Measurements from ENCODE around the gene AHDC1.

AHDC1 gene

GRCh38 chr1:27598295-27598687 is 5.7 kb downstream of the AHDC1 start:
- TF ChIP-seq CTCF (IDR thresholded peaks at IDR 0.05; ENCODE audit: low read depth, low read length, poor library complexity, severe bottlenecking) (no peak), EZH2phosphoT487 (IDR thresholded peaks at IDR 0.05; ENCODE audit: borderline replicate concordance, low read length) (no peak)
- no peaks in the 10 kb centered on the region for H3K9me2 ChIP-seq (replicated peaks; ENCODE audit: control insufficient read depth, low read length)
- H3F3A ChIP-seq (ENCODE audit: control insufficient read depth, insufficient read depth): peaks cover 13% of the 10 kb centered on the region
- no peaks in the 10 kb centered on the region for H3K9me3 ChIP-seq (ENCODE audit: control insufficient read depth, insufficient read depth, low read length)
- peaks cover 26% of the 10 kb centered on the region for H3K79me2 ChIP-seq (ENCODE audit: control insufficient read depth, low read length)
- H3K4me2 ChIP-seq (ENCODE audit: low read length): peak overlapping the region; percentile 79
- peaks cover 63% of the 10 kb centered on the region for H3K4me1 ChIP-seq (ENCODE audit: control insufficient read depth, low read length)
- no peak overlapping the region for H3K4me3 ChIP-seq (ENCODE audit: low read length)
- H3K36me3 ChIP-seq (ENCODE audit: control insufficient read depth, low read length): no peaks in the 10 kb centered on the region
- H3K27ac ChIP-seq (ENCODE audit: low read depth, low read length): no peak overlapping the region
- peaks cover 5% of the 10 kb centered on the region for H4K20me1 ChIP-seq (ENCODE audit: control insufficient read depth, insufficient read depth, low read depth, low read length)
- no peaks in the 10 kb centered on the region for H3K27me3 ChIP-seq (ENCODE audit: control insufficient read depth, low read length)

GRCh38 chr1:27597516-27598294 is 6.2 kb downstream of the AHDC1 start:
- H3K9me2 ChIP-seq (replicated peaks; ENCODE audit: control insufficient read depth, low read length): no peaks in the 10 kb centered on the region
- H3K36me3 ChIP-seq (ENCODE audit: control insufficient read depth, low read length): no peaks in the 10 kb centered on the region
- TF ChIP-seq CTCF (IDR thresholded peaks at IDR 0.05; ENCODE audit: low read depth, low read length, poor library complexity, severe bottlenecking) (no peak), EZH2phosphoT487 (IDR thresholded peaks at IDR 0.05; ENCODE audit: borderline replicate concordance, low read length) (no peak)
- H3K4me3 ChIP-seq (ENCODE audit: low read length): no peak overlapping the region
- H3K79me2 ChIP-seq (ENCODE audit: control insufficient read depth, low read length): peaks cover 25% of the 10 kb centered on the region
- H3K27me3 ChIP-seq (ENCODE audit: control insufficient read depth, low read length): no peaks in the 10 kb centered on the region
- peak overlapping the region; percentile 79 for H3K4me2 ChIP-seq (ENCODE audit: low read length)
- peaks cover 62% of the 10 kb centered on the region for H3K4me1 ChIP-seq (ENCODE audit: control insufficient read depth, low read length)
- H3K27ac ChIP-seq (ENCODE audit: low read depth, low read length): no peak overlapping the region
- peaks cover 13% of the 10 kb centered on the region for H3F3A ChIP-seq (ENCODE audit: control insufficient read depth, insufficient read depth)
- peaks cover 5% of the 10 kb centered on the region for H4K20me1 ChIP-seq (ENCODE audit: control insufficient read depth, insufficient read depth, low read depth, low read length)
- H3K9me3 ChIP-seq (ENCODE audit: control insufficient read depth, insufficient read depth, low read length): no peaks in the 10 kb centered on the region

- no peaks in the 10 kb centered on the region for H3K36me3 ChIP-seq (ENCODE audit: control insufficient read depth, low read length)
- TF ChIP-seq CTCF (IDR thresholded peaks at IDR 0.05; ENCODE audit: low read depth, low read length, poor library complexity, severe bottlenecking) (no peak), EZH2phosphoT487 (IDR thresholded peaks at IDR 0.05; ENCODE audit: borderline replicate concordance, low read length) (no peak)
- peaks cover 20% of the 10 kb centered on the region for H3K79me2 ChIP-seq (ENCODE audit: control insufficient read depth, low read length)
- H3K9me2 ChIP-seq (replicated peaks; ENCODE audit: control insufficient read depth, low read length): no peaks in the 10 kb centered on the region
- peak overlapping the region; percentile 79; the same call in 1 of the 2 replicates for H3K4me2 ChIP-seq (ENCODE audit: low read length)
- H4K20me1 ChIP-seq (ENCODE audit: control insufficient read depth, insufficient read depth, low read depth, low read length): peaks cover 5% of the 10 kb centered on the region
- H3K9me3 ChIP-seq (ENCODE audit: control insufficient read depth, insufficient read depth, low read length): no peaks in the 10 kb centered on the region
- H3K27me3 ChIP-seq (ENCODE audit: control insufficient read depth, low read length): no peaks in the 10 kb centered on the region
- no peak overlapping the region for H3K27ac ChIP-seq (ENCODE audit: low read depth, low read length)
- peaks cover 55% of the 10 kb centered on the region for H3K4me1 ChIP-seq (ENCODE audit: control insufficient read depth, low read length)
- peaks cover 13% of the 10 kb centered on the region for H3F3A ChIP-seq (ENCODE audit: control insufficient read depth, insufficient read depth)
- H3K4me3 ChIP-seq (ENCODE audit: low read length): no peak overlapping the region
These were observed 7.0 kb downstream of the AHDC1 start for GRCh38 chr1:27596986-27597385.
